GM21526 (cell line): Measurements from ENCODE around the gene NUDT2.

Experiments
- ATAC-seq: cut with Tn5 transposase; IDR thresholded peaks from one replicate; pipeline ENCODE4 v1.9.1; 2021; ENCODE audit warnings: moderate library complexity; ENCODE audit not compliant: unreplicated experiment, low FRiP score

The NUDT2 gene

DNA sequence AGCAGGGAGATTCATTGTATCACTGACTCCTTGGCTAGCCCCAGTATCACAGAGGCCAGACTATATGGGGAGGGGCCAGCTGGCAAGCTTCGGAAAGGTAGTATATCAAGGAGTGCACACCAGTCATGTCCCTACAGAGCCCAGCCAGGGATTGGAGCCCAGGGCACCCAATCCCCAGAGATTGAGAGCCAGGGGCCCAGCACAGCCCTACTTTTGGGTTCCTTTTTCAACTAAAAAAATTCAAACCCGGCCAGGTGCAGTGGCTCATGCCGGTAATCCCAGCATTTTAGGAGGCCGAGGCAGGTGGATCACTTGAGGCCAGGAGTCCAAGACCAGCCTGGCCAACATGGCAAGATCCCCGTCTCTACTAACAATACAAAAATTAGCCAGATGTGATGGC is 52.7 kb downstream of the NUDT2 start:
- no peak for ATAC-seq

DNA sequence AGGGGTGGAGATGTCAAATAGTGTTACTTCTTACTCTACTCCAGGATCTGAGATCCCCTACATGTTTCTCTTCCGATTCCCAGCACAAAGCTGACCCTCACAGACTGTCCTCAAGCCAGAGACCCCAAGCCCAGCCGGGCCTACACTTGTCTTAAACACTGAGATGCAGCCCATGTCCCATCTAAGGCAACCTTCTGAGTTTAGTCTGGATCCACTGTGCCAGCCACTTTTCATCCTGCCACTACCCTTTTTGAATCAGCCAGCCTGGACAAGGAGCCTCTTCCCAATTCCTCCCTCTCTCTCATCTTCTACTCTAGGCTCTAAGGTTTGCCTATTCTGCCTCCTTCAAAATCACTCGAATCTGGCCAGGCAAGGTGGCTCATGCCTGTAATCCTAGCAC is 53.5 kb downstream of the NUDT2 start:
- no peak for ATAC-seq

DNA sequence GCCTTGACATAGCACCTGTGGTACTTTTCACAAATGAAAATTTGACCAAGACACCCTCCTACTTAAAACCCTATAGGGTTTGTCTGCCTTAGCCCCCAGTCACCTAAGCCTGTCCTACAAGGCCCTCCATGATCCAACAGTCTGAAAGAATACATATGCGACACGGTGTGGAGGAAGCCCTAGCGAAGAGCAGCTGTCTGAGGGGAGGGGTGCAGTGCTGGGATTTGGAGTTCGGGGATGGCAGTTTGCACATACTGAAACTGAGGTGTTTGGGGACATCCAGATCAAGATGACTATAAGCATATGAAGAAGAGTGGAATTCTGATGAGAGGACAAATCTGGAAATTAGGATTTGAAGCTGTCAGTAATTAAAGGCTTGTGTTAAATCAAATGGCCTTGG is 54.5 kb downstream of the NUDT2 start:
- ATAC-seq: no peak

DNA sequence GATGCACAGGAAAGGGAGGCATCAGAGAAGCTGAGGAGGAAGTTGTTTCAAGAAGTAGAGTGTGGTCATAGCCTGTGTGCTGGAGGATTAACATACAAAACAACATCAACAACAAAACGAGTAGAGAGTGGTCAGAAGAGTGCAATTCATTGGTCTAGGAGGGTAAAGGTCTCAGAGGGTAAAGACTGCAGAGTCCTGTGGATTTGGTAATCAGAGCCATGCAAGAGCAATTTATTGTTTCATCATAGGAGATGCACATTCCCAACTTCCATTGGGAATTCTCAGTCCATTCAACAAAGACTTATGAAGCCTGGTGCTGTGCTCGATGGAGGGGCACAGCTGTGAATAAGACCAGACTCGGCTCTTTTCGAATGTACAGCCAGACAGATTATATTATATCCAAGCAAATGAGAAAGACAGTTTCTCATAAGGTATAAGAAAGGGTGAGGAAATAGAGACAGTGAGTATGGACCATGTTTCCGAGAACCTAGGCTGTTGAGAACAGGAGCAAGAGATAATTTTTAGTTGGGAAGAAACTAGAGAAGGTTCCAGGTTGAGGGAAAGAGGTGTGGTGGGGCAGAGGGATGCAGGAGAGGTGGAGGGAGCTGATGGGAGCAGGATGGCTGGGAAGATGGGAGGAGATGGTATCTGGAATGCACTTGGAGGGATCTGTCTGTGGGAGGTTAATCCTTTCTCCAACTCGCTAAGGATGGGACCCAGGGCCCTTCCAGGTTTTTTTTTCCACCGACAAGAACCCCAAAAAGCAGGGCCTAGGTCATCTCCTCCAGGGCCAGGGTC is 55.2 kb downstream of the NUDT2 start:
- ATAC-seq: no peak

DNA sequence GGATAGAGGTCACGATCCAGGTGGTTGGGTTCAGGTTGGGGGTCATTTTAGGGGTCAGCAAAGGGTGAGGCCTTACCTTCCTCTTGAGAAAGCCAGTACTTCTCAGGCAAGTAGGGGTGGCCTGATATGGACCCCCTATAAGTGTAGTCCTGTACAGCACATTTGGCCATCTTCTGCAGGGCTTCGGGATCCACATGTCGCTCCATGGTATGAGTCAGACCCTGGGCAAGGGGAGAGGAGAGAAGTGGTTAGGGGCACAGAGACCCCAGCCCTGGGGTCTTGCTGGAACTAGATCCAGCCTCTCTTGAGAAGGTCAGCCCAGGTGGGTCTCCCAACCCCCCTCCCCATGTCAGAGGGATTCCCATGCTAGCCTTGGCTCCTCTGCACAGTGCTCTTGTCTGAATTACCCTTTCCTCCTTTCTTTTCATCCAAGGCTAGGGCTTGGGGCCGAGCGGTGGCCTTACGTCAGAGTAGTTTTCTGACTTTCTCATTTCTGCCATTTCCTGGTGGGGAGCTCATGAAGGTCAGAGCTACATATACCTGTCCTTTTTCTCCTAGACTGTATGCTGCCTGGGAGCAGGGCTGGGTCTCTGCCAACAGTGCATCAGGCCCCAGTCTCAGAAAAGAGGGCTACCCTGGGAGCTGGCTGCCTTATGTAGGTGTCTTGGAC is 56.3 kb downstream of the NUDT2 start:
- no peak for ATAC-seq

DNA sequence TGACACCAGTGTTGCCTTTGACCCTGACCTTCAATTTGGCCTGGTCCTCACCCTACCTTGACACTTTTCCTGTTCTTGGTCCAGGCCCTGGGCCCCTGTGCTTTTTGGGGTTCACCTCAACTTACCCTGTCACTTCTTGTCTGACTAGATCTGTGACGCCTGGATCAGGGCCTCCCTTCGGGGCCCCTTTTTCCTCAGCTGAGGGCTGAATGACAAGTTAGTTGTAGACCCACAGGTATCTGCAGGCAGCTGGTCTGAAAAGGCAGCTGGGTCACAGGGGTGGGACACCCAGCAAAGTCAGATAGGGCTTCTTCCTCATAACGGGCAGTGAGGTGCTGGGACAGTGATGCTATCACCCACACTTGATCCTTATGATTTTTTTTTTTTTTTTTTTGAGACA is 57.3 kb downstream of the NUDT2 start:
- no peak for ATAC-seq

DNA sequence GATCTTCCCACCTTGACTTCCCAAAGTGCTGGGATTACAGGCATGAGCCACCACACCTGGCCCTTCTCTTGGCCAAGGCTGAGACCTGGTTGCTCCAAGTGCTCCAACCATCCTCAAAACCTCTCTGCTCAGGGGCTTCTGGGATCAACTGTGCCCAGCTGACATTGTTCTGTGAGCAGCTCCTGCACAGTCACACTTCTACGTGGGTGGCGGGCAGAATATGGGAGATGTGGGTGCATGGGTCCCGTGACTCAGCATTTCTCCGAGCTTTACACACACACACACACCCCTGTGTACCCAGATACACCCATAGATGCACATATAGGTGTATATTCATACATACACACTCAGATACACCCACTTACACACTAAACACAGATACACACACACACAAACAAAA is 57.9 kb downstream of the NUDT2 start:
- ATAC-seq: no peak

DNA sequence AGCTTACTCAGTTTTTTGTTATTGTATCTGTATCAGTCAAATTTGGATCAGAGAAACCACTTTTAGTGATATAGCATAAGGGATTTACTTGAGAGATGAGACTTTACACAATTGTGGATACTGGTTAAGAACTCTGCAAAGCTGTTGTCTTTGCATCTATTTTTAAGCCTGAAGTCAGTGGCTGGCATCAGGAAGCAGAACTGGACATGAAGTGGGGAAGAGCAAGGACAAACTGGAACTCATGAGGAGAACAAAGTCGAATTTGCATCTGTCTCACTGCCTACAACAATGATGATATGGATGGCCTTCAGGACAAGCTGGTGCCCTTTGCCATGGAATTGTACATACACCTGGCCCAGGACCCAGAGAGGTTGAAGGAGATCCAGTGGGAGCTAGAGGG is 63.1 kb downstream of the NUDT2 start:
- no peak for ATAC-seq
